Mesendoderm (in vitro differentiated cells): ENCODE results near the gene MUTYH.
"Not testable (repeated sequence)": the region's sequence is repeated elsewhere in the genome, so short reads cannot be mapped to it uniquely, and the experiment has no call there.

Source experiments
- DNase-seq: peaks from one replicate; pipeline ENCODE4 v3.0.0; 2013
- H2AK5ac ChIP-seq: 2 replicates; pipeline ENCODE4 v1.6.1; 2013; ENCODE audit warnings: low read length, inconsistent platforms
- H2BK120ac ChIP-seq: 2 replicates; pipeline ENCODE4 v1.6.1; 2013; ENCODE audit warnings: low read depth, mild to moderate bottlenecking, low read length, moderate library complexity, mixed read lengths
- H2BK15ac ChIP-seq: replicated peaks from 2 replicates; pipeline ENCODE4 v1.6.1; 2013; ENCODE audit warnings: low read depth, mild to moderate bottlenecking, moderate library complexity
- H2BK5ac ChIP-seq: 2 replicates; pipeline ENCODE4 v1.6.1; 2013; ENCODE audit warnings: low read length, inconsistent platforms
- H3K18ac ChIP-seq: 2 replicates; pipeline ENCODE4 v1.6.1; 2013; ENCODE audit warnings: mild to moderate bottlenecking, low read length, mixed read lengths
- H3K23ac ChIP-seq: one replicate; pipeline ENCODE4 v1.6.1; 2013; ENCODE audit warnings: low read length
- H3K27ac ChIP-seq: 2 replicates; pipeline ENCODE4 v1.5.1; 2013; ENCODE audit warnings: low read depth, mild to moderate bottlenecking, inconsistent platforms, low read length, moderate library complexity
- H3K27me3 ChIP-seq: 2 replicates; pipeline ENCODE4 v1.6.1; 2013; ENCODE audit warnings: low read length, control low read depth, mild to moderate bottlenecking, inconsistent platforms; ENCODE audit not compliant: insufficient read depth, poor library complexity
- H3K36me3 ChIP-seq: 2 replicates; pipeline ENCODE4 v1.6.1; 2013; ENCODE audit warnings: low read length, inconsistent platforms; ENCODE audit not compliant: control insufficient read depth, insufficient read depth
- H3K4ac ChIP-seq: one replicate; pipeline ENCODE4 v1.6.1; 2013; ENCODE audit warnings: low read depth, mild to moderate bottlenecking, low read length, moderate library complexity
- H3K4me1 ChIP-seq: 2 replicates; pipeline ENCODE4 v1.6.1; 2013; ENCODE audit warnings: low read depth, low read length, inconsistent platforms; ENCODE audit not compliant: control insufficient read depth
- H3K4me2 ChIP-seq: 2 replicates; pipeline ENCODE4 v1.6.1; 2013; ENCODE audit warnings: low read length
- H3K4me3 ChIP-seq: 2 replicates; pipeline ENCODE4 v1.5.1; 2013; ENCODE audit warnings: mild to moderate bottlenecking, low read length
- H3K56ac ChIP-seq: one replicate; pipeline ENCODE4 v1.6.1; 2013; ENCODE audit warnings: low read length
- H3K79me1 ChIP-seq: 2 replicates; pipeline ENCODE4 v1.6.1; 2013; ENCODE audit warnings: low read length, inconsistent platforms
- H3K79me2 ChIP-seq: 2 replicates; pipeline ENCODE4 v1.6.1; 2013; ENCODE audit warnings: mild to moderate bottlenecking, low read length; ENCODE audit not compliant: control insufficient read depth, insufficient read depth
- H3K9ac ChIP-seq: 2 replicates; pipeline ENCODE4 v1.6.1; 2013; ENCODE audit warnings: low read length, inconsistent platforms
- H4K5ac ChIP-seq: one replicate; pipeline ENCODE4 v1.6.1; 2013; ENCODE audit warnings: low read length
- H4K8ac ChIP-seq: one replicate; pipeline ENCODE4 v1.6.1; 2013; ENCODE audit warnings: low read depth, mild to moderate bottlenecking, control low read depth, low read length, moderate library complexity
- WGBS: extraction: QIAGEN DNeasy Blood & Tissue Kit; methylation state at CpG from one replicate; pipeline ENCODE4 v1.1.7; 2013; ENCODE audit warnings: low lambda C conversion rate, missing lambda C conversion rate; ENCODE audit not compliant: insufficient coverage; ENCODE audit errors: extremely low coverage; 5-methylcytosine and 5-hydroxymethylcytosine counted together

Gene MUTYH

DNA sequence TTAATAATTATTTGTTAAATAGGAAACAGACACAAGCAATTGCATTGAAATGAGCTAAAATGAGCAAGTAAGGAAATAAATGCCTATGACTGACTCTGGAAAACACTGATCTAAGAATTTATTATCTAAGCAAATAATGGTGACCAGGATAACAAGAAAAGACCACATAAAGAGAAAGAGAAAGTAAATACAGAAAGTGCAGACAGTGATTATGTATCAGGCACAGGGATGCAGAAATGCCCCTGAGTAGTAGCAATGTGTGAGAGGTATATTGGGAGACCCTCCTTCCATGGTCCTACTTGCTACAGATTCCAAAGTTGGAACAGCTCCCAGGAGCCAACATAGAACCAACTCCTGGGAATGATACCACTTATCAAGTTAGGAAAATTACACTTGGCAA, 33.3 kb upstream of the MUTYH start:
- Histone ChIP-seq H3K27me3 (no peaks in the 10 kb centered on the region), H3K23ac (no peak overlapping the region), H3K4ac (no peak overlapping the region), H3K27ac (no peak overlapping the region), H2BK15ac (no peak overlapping the region), H2BK120ac (no peak overlapping the region), H3K36me3 (no peaks in the 10 kb centered on the region), H3K4me2 (no peak overlapping the region), H2BK5ac (no peak overlapping the region), H3K79me2 (no peaks in the 10 kb centered on the region), H3K18ac (no peak overlapping the region), H4K5ac (no peak overlapping the region), H2AK5ac (no peak overlapping the region), H4K8ac (no peak overlapping the region), H3K4me3 (no peak overlapping the region), H3K56ac (no peak overlapping the region), H3K4me1 (no peaks in the 10 kb centered on the region), H3K9ac (no peak overlapping the region), H3K79me1 (no peaks in the 10 kb centered on the region)
- no peak for DNase-seq

GRCh38 chr1:45370575-45370974, 30.3 kb upstream of the MUTYH start:
- DNase-seq = no peak
- no peak overlapping the region for H2AK5ac ChIP-seq
- no peak overlapping the region for H4K5ac ChIP-seq
- no peak overlapping the region for H3K4ac ChIP-seq
- H3K56ac ChIP-seq = no peak overlapping the region
- no peaks in the 10 kb centered on the region for H3K79me2 ChIP-seq
- no peaks in the 10 kb centered on the region for H3K27me3 ChIP-seq
- H3K18ac ChIP-seq = no peak overlapping the region
- H3K79me1 ChIP-seq = no peaks in the 10 kb centered on the region
- H3K23ac ChIP-seq = no peak overlapping the region
- no peak overlapping the region for H3K9ac ChIP-seq
- H3K4me1 ChIP-seq = no peaks in the 10 kb centered on the region
- no peak overlapping the region for H3K4me3 ChIP-seq
- no peak overlapping the region for H2BK120ac ChIP-seq
- H2BK15ac ChIP-seq = no peak overlapping the region
- H3K27ac ChIP-seq = no peak overlapping the region
- H4K8ac ChIP-seq = no peak overlapping the region
- no peaks in the 10 kb centered on the region for H3K36me3 ChIP-seq
- no peak overlapping the region for H3K4me2 ChIP-seq
- no peak overlapping the region for H2BK5ac ChIP-seq

DNA sequence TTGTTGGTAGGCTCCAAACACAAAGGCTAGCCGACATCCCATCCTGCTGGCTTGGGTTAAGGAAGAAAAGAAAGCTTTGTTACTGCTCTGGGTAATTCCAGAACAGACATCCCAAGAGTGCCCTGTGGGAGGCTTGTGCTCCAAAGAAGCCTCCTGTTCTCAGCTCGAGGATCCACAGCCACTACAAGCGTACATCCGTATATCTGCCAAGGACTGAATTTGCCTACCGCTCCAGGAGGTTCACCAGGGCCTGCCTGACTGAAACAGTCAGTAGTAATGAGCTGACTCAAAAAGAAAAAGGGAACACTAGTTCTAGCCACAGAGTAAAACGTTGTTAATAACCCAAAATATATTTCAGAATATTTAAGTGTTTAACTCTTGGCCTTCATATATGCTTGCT, 24.8 kb upstream of the MUTYH start:
- H4K8ac ChIP-seq = no peak overlapping the region
- no peak overlapping the region for H3K9ac ChIP-seq
- no peak overlapping the region for H2AK5ac ChIP-seq
- H2BK15ac ChIP-seq = no peak overlapping the region
- H3K23ac ChIP-seq = no peak overlapping the region
- no peaks in the 10 kb centered on the region for H3K4me1 ChIP-seq
- no peaks in the 10 kb centered on the region for H3K27me3 ChIP-seq
- no peak overlapping the region for H4K5ac ChIP-seq
- no peak overlapping the region for H3K56ac ChIP-seq
- no peaks in the 10 kb centered on the region for H3K79me1 ChIP-seq
- no peak overlapping the region for H2BK120ac ChIP-seq
- no CpG with 5 or more reads among the region's 6 CpGs for WGBS
- H3K18ac ChIP-seq = no peak overlapping the region
- H2BK5ac ChIP-seq = no peak overlapping the region
- no peaks in the 10 kb centered on the region for H3K79me2 ChIP-seq
- no peak overlapping the region for H3K4ac ChIP-seq
- no peak overlapping the region for H3K27ac ChIP-seq
- H3K36me3 ChIP-seq = no peaks in the 10 kb centered on the region
- no peak overlapping the region for H3K4me2 ChIP-seq
- DNase-seq = no peak
- no peak overlapping the region for H3K4me3 ChIP-seq

- Histone ChIP-seq H2BK15ac (no peak overlapping the region), H3K36me3 (no peaks in the 10 kb centered on the region), H4K5ac (no peak overlapping the region), H3K9ac (no peak overlapping the region), H4K8ac (no peak overlapping the region), H3K18ac (no peak overlapping the region), H2AK5ac (no peak overlapping the region), H3K27me3 (no peaks in the 10 kb centered on the region), H3K4me2 (no peak overlapping the region), H3K27ac (no peak overlapping the region), H3K56ac (no peak overlapping the region), H3K79me2 (no peaks in the 10 kb centered on the region), H3K23ac (no peak overlapping the region), H2BK120ac (no peak overlapping the region), H3K4me3 (no peak overlapping the region), H3K79me1 (no peaks in the 10 kb centered on the region), H2BK5ac (no peak overlapping the region), H3K4me1 (no peaks in the 10 kb centered on the region), H3K4ac (no peak overlapping the region)
- no peak for DNase-seq
- WGBS = no CpG with 5 or more reads among the region's 2 CpGs
Measured at GRCh38 chr1:45364294-45364693, 24.1 kb upstream of the MUTYH start.

DNA sequence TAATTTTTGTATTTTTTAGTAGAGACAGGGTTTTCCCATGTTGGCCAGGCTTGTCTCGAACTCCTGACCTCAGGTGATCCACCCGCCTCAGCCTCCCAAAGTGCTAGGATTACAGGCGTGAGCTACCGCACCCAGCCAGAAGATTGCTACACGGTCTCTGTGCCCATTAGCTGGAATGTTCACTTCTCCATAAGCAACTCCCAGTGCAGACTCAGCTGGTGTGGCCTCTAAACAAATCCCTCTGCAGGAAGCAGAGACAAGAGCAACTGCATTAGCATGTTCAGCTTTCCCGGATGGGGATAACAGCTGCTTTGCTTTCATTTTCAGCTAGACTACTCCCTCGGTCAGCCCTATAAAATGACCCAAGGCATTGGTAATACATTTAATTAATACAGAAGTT, 20.7 kb upstream of the MUTYH start:
- no CpG with 5 or more reads among the region's 7 CpGs for WGBS
- not testable (repeated sequence) for H2BK15ac ChIP-seq, H3K27ac ChIP-seq, H4K8ac ChIP-seq, H3K4me1 ChIP-seq, H3K79me1 ChIP-seq, H3K4me2 ChIP-seq, H3K4ac ChIP-seq, H3K4me3 ChIP-seq, H2BK120ac ChIP-seq, H3K18ac ChIP-seq, H3K79me2 ChIP-seq, H3K36me3 ChIP-seq, H2BK5ac ChIP-seq, H3K23ac ChIP-seq, H3K9ac ChIP-seq, H2AK5ac ChIP-seq, H3K27me3 ChIP-seq, H3K56ac ChIP-seq, H4K5ac ChIP-seq
- peak; percentile 71 for DNase-seq

- H3K79me1 ChIP-seq = no peaks in the 10 kb centered on the region
- no CpG with 5 or more reads among the region's 7 CpGs for WGBS
- no peaks in the 10 kb centered on the region for H3K36me3 ChIP-seq
- no peaks in the 10 kb centered on the region for H3K79me2 ChIP-seq
- H4K5ac ChIP-seq = no peak overlapping the region
- no peak overlapping the region for H4K8ac ChIP-seq
- H3K56ac ChIP-seq = no peak overlapping the region
- no peak overlapping the region for H3K23ac ChIP-seq
- no peak overlapping the region for H2BK15ac ChIP-seq
- H2AK5ac ChIP-seq = no peak overlapping the region
- H3K4ac ChIP-seq = peak overlapping the region; percentile 48
- H2BK5ac ChIP-seq = no peak overlapping the region
- no peak overlapping the region for H3K18ac ChIP-seq
- no peaks in the 10 kb centered on the region for H3K4me1 ChIP-seq
- H3K27ac ChIP-seq = no peak overlapping the region
- no peak overlapping the region for H3K9ac ChIP-seq
- H2BK120ac ChIP-seq = no peak overlapping the region
- no peak overlapping the region for H3K4me3 ChIP-seq
- DNase-seq = peak; percentile 49
- no peak overlapping the region for H3K4me2 ChIP-seq
- no peaks in the 10 kb centered on the region for H3K27me3 ChIP-seq
Measured at GRCh38 chr1:45359882-45360513, 19.8 kb upstream of the MUTYH start.
